Body of pancreas (tissue), 4 donors: Measurements from ENCODE around the gene FAM98C.

Experiments
- CTCF ChIP-seq, 7 experiments: fragments of 450-650 bp in 4 of 7; fragments of 200-600 bp in 3 of 7; sonication (generic) in 3 of 7; IDR thresholded peaks; one replicate each; pipeline ENCODE4 v1.5.1; 2016 to 2019; ENCODE audit warnings: antibody characterized with exemption in 7 of 7
- POLR2A ChIP-seq, 3 donors: fragments of 450-650 bp; IDR thresholded peaks; one replicate each; pipeline ENCODE4 v1.6.1; 2016; ENCODE audit warnings: antibody characterized with exemption in 3 of 3, mild to moderate bottlenecking in 2 of 3

DNA sequence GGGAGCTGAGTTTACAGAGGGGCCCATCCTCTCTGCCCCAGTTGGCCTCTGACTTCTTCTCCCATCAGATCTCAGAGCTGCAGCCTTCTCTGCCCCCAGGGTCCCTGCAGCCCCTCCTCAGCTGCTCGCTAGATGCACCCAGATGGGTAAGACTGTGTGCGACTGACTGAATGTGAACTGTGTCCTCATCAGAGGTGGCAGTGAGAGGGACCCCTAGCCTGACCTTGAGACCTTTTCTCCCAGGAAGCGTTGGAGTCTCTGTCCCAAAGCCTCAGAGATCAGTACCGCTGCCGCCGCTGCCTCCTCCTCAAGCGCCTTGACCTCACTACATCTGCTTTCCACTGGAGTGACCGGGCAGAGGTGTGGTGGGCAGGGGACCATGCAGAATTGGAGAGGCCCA lies 2.4 kb downstream of the FAM98C start:
- TF ChIP-seq CTCF (IDR thresholded peaks at IDR 0.05), result no peak
- no peak for TF ChIP-seq POLR2A (IDR thresholded peaks at IDR 0.05)
